Measurements from ENCODE around the gene CKAP5.
"Not testable (repeated sequence)": the region's sequence is repeated elsewhere in the genome, so short reads cannot be mapped to it uniquely, and the experiment has no call there.

CKAP5 gene

GRCh38 chr11:46726206-46726862, 119.7 kb downstream of the CKAP5 start:
- no peak for DNase-seq (ENCODE audit: low spot score)

GRCh38 chr11:46725338-46726205, 120.5 kb downstream of the CKAP5 start:
- DNase-seq (ENCODE audit: low spot score): no peak

- no peak for DNase-seq (ENCODE audit: low spot score)
Measured at GRCh38 chr11:46724088-46724487, 122.0 kb downstream of the CKAP5 start.

- DNase-seq (ENCODE audit: low spot score): no peak
Measured at GRCh38 chr11:46723359-46723680, 122.8 kb downstream of the CKAP5 start.

- DNase-seq (ENCODE audit: low spot score): no peak
Measured at GRCh38 chr11:46722566-46723358, 123.3 kb downstream of the CKAP5 start.

GRCh38 chr11:46721286-46721685, 124.8 kb downstream of the CKAP5 start:
- no peak for DNase-seq (ENCODE audit: low spot score)

GRCh38 chr11:46719543-46720218, 126.4 kb downstream of the CKAP5 start:
- no peak for DNase-seq (ENCODE audit: low spot score)

GRCh38 chr11:46719048-46719542, 127.0 kb downstream of the CKAP5 start, which contains the start of gene F2:
F2 (plus strand) TSS chr11:46719213; CDS start chr11:46719236, 23 bp downstream.
- no peak for DNase-seq (ENCODE audit: low spot score)

GRCh38 chr11:46718155-46719019, 127.7 kb downstream of the CKAP5 start:
- no peak for DNase-seq (ENCODE audit: low spot score)

- DNase-seq (ENCODE audit: low spot score): not testable (repeated sequence)
Measured at GRCh38 chr11:46717825-46718154, 128.3 kb downstream of the CKAP5 start.

GRCh38 chr11:46712874-46713576, 133.1 kb downstream of the CKAP5 start:
- no peak for DNase-seq (ENCODE audit: low spot score)

GRCh38 chr11:46711303-46711702, 134.8 kb downstream of the CKAP5 start:
- DNase-seq (ENCODE audit: low spot score): no peak

GRCh38 chr11:46710821-46711269, 135.2 kb downstream of the CKAP5 start:
- no peak for DNase-seq (ENCODE audit: low spot score)

GRCh38 chr11:46709351-46709750, 136.7 kb downstream of the CKAP5 start:
- not testable (repeated sequence) for DNase-seq (ENCODE audit: low spot score)

- DNase-seq (ENCODE audit: low spot score): no peak
Measured at GRCh38 chr11:46706886-46707285, 139.2 kb downstream of the CKAP5 start.

- no peak for DNase-seq (ENCODE audit: low spot score)
Measured at GRCh38 chr11:46705070-46705688, 140.9 kb downstream of the CKAP5 start.

- DNase-seq (ENCODE audit: low spot score): no peak
Measured at GRCh38 chr11:46701078-46701654, 144.9 kb downstream of the CKAP5 start.

GRCh38 chr11:46700241-46701077, 145.6 kb downstream of the CKAP5 start, which contains the start of the genes ARHGAP1 and ZNF408:
ARHGAP1 (minus strand) TSS chr11:46700619; CDS start chr11:46696107, 4,512 bp downstream.
ZNF408 (plus strand) TSS chr11:46701031; CDS start chr11:46701048, 17 bp downstream.
- peak; percentile 99 for DNase-seq (ENCODE audit: low spot score)
